H1 (cell line): ENCODE results near the gene MBTPS1. TPM values are rescaled to one million over a fixed set of nuclear protein-coding genes. Genes with fewer than 3 reads are reported as not detected.

Source experiments
- CTCF ChIA-PET: fragments of 300-600 bp; sonication (Branson Sonifier 250); formaldehyde crosslinking; loops from one replicate; lab custom pipeline; 2021; ENCODE audit not compliant: partially characterized antibody; lab: Charles Lee
- POLR2A ChIA-PET: fragments of 300-600 bp; sonication (Branson Sonifier 250); formaldehyde crosslinking; loops from one replicate; lab custom pipeline; 2021; ENCODE audit warnings: inconsistent platforms; ENCODE audit not compliant: partially characterized antibody; lab: Charles Lee
- DNase-seq, 2 experiments: peaks; one replicate each; pipeline versions ENCODE4 v3.0.0 to v3.0.0-alpha.2; 2010 to 2022; ENCODE audit warnings: low spot score in 2 of 2, low read depth in 1 of 2, mixed read lengths in 1 of 2
- FAIRE-seq: peaks from 2 replicates; lab custom pipeline; 2011; peaks lifted over from hg19 to GRCh38; lab: Jason Lieb, UNC
- H2AFZ ChIP-seq: 2 replicates; pipeline ENCODE4 v1.8.1; 2012; ENCODE audit warnings: low read length, inconsistent platforms
- H2AK5ac ChIP-seq: 2 replicates; pipeline ENCODE4 v1.6.1; 2013; ENCODE audit warnings: low read depth, low read length
- H2BK120ac ChIP-seq: replicated peaks from 2 replicates; pipeline ENCODE3; 2013; ENCODE audit warnings: low read depth, low read length, inconsistent platforms
- H2BK12ac ChIP-seq: 2 replicates; pipeline ENCODE4 v1.6.1; 2013; ENCODE audit warnings: low read depth, low read length
- H2BK15ac ChIP-seq: 2 replicates; pipeline ENCODE4 v1.6.1; 2013; ENCODE audit warnings: low read length
- H2BK20ac ChIP-seq: 2 replicates; pipeline ENCODE4 v1.6.1; 2013; ENCODE audit warnings: low read length
- H2BK5ac ChIP-seq: 2 replicates; pipeline ENCODE4 v1.6.1; 2013; ENCODE audit warnings: low read depth, low read length
- H3K14ac ChIP-seq: 2 replicates; pipeline ENCODE4 v1.6.1; 2013; ENCODE audit warnings: inconsistent platforms; ENCODE audit not compliant: insufficient read length
- H3K18ac ChIP-seq: 2 replicates; pipeline ENCODE4 v1.6.1; 2013; ENCODE audit warnings: low read length; ENCODE audit errors: extremely low read depth
- H3K23ac ChIP-seq: 2 replicates; pipeline ENCODE4 v1.6.1; 2013; ENCODE audit warnings: inconsistent platforms; ENCODE audit not compliant: insufficient read length
- H3K23me2 ChIP-seq: 2 replicates; pipeline ENCODE4 v1.6.1; 2013; ENCODE audit warnings: low read depth, low read length
- H3K27ac ChIP-seq: 2 replicates; pipeline ENCODE4 v1.6.1; 2011; ENCODE audit warnings: low read depth, low read length, inconsistent platforms
- H3K27me3 ChIP-seq, 4 experiments: replicated peaks in 1 of 4; 1 replicate in 1 of 4; 2 replicates in 3 of 4; pipeline versions ENCODE4 v1.6.1 to v1.8.1; 2011 to 2013; ENCODE audit warnings: low read length in 3 of 4, mild to moderate bottlenecking in 3 of 4, inconsistent platforms in 2 of 4, mixed read lengths in 2 of 4, moderate library complexity in 1 of 4; ENCODE audit not compliant: control insufficient read depth in 3 of 4, insufficient read depth in 3 of 4; ENCODE audit errors: extremely low read depth in 1 of 4
- H3K36me3 ChIP-seq, 4 experiments: 2 replicates each; pipeline versions ENCODE4 v1.6.1 to v1.8.1; 2011 to 2013; ENCODE audit warnings: mild to moderate bottlenecking in 4 of 4, low read length in 3 of 4, moderate library complexity in 2 of 4, control low read depth in 1 of 4, inconsistent platforms in 1 of 4; ENCODE audit not compliant: insufficient read depth in 4 of 4, control insufficient read depth in 2 of 4
- H3K4ac ChIP-seq: replicated peaks from 2 replicates; pipeline ENCODE3; 2013; ENCODE audit warnings: low read length, low read depth, mixed read lengths, inconsistent platforms; ENCODE audit not compliant: insufficient read length
- H3K4me1 ChIP-seq, 4 experiments: replicated peaks in 1 of 4; 1 replicate in 1 of 4; 2 replicates in 3 of 4; pipeline versions ENCODE4 v1.6.1 to v1.8.1; 2011 to 2013; ENCODE audit warnings: low read length in 3 of 4, inconsistent platforms in 2 of 4, mixed read lengths in 1 of 4; ENCODE audit not compliant: insufficient read depth in 4 of 4, control insufficient read depth in 3 of 4
- H3K4me2 ChIP-seq, 2 experiments: 2 replicates each; pipeline versions ENCODE4 v1.6.1 to v1.8.1; 2011 to 2013; ENCODE audit warnings: low read depth in 2 of 2, low read length in 2 of 2, control low read depth in 1 of 2, inconsistent platforms in 1 of 2, mild to moderate bottlenecking in 1 of 2; ENCODE audit not compliant: insufficient read depth in 1 of 2
- H3K4me3 ChIP-seq, 4 experiments: fragments of 200-600, 300-600 bp in 1 of 4; sonication (generic), shearing (Covaris generic), sonication (Bioruptor Twin) in 1 of 4; 2 replicates each; pipeline versions ENCODE4 v1.5.1 to v1.8.1; 2011 to 2016; ENCODE audit warnings: low read length in 4 of 4, low read depth in 3 of 4, control low read depth in 2 of 4, inconsistent platforms in 2 of 4, mild to moderate bottlenecking in 2 of 4, mixed read lengths in 1 of 4, moderate library complexity in 1 of 4; ENCODE audit not compliant: insufficient read depth in 2 of 4; ENCODE audit errors: extremely low read depth in 1 of 4
- H3K56ac ChIP-seq: replicated peaks from 2 replicates; pipeline ENCODE3; 2013; ENCODE audit warnings: low read depth, mild to moderate bottlenecking, mixed read lengths, low read length, inconsistent platforms; ENCODE audit not compliant: insufficient read length
- H3K79me1 ChIP-seq: 2 replicates; pipeline ENCODE4 v1.6.1; 2013; ENCODE audit warnings: low read depth, low read length, control low read depth
- H3K79me2 ChIP-seq, 2 experiments: 2 replicates each; pipeline versions ENCODE4 v1.6.1 to v1.8.1; 2012 to 2013; ENCODE audit warnings: low read length in 2 of 2, mild to moderate bottlenecking in 2 of 2, inconsistent platforms in 1 of 2; ENCODE audit not compliant: insufficient read depth in 2 of 2, control insufficient read depth in 1 of 2
- H3K9ac ChIP-seq, 4 experiments: replicated peaks in 1 of 4; 1 replicate in 1 of 4; 2 replicates in 3 of 4; pipeline versions ENCODE4 v1.6.1 to v1.8.1; 2011 to 2013; ENCODE audit warnings: low read depth in 3 of 4, low read length in 3 of 4, control low read depth in 2 of 4, mild to moderate bottlenecking in 2 of 4, moderate library complexity in 2 of 4, inconsistent platforms in 1 of 4; ENCODE audit errors: extremely low read depth in 1 of 4
- H3K9me3 ChIP-seq, 2 experiments: 2 replicates each; pipeline versions ENCODE4 v1.6.1 to v1.8.1; 2012 to 2013; ENCODE audit warnings: mild to moderate bottlenecking in 2 of 2, moderate library complexity in 2 of 2, control low read depth in 1 of 2, inconsistent platforms in 1 of 2, low read depth in 1 of 2, low read length in 1 of 2, mixed read lengths in 1 of 2; ENCODE audit not compliant: insufficient read depth in 2 of 2
- H4K20me1 ChIP-seq, 2 experiments: replicated peaks in 1 of 2; 2 replicates each; pipeline versions ENCODE3 to v1.8.1; 2011 to 2013; ENCODE audit warnings: inconsistent platforms in 2 of 2, low read length in 2 of 2, mild to moderate bottlenecking in 1 of 2; ENCODE audit not compliant: insufficient read depth in 2 of 2, control insufficient read depth in 1 of 2
- H4K5ac ChIP-seq: 2 replicates; pipeline ENCODE4 v1.6.1; 2013; ENCODE audit warnings: low read length, low read depth, mixed read lengths, inconsistent platforms; ENCODE audit not compliant: insufficient read length
- H4K8ac ChIP-seq: 2 replicates; pipeline ENCODE4 v1.8.0; 2013; ENCODE audit warnings: mild to moderate bottlenecking, moderate library complexity, low read length, inconsistent platforms; ENCODE audit not compliant: insufficient read depth; ENCODE audit errors: extremely low read depth
- H4K91ac ChIP-seq: replicated peaks from 2 replicates; pipeline ENCODE3; 2013; ENCODE audit warnings: low read length, mixed read lengths, inconsistent platforms; ENCODE audit not compliant: insufficient read length
- FOSL1 ChIP-seq: IDR thresholded peaks from 2 replicates; pipeline ENCODE4 v1.6.1; 2011; ENCODE audit warnings: mild to moderate bottlenecking, low read depth, low read length, moderate library complexity; ENCODE audit not compliant: insufficient read depth
- KDM4A ChIP-seq: IDR thresholded peaks from one replicate; pipeline ENCODE4 v1.7.1; 2012; ENCODE audit warnings: low read depth, mild to moderate bottlenecking, moderate library complexity, low read length, inconsistent platforms; ENCODE audit not compliant: severe bottlenecking
- POLR2AphosphoS5 ChIP-seq: IDR thresholded peaks from 2 replicates; pipeline ENCODE4 v1.6.1; 2011; ENCODE audit warnings: low read depth, low read length
- WGBS, 2 experiments: shearing (Covaris generic) in 1 of 2; methylation state at CpG; one replicate each; pipeline versions ENCODE4 v1.1.6 to v1.1.7; 2013 to 2015; ENCODE audit warnings: low lambda C conversion rate in 2 of 2, mixed read lengths in 2 of 2, inconsistent platforms in 1 of 2, low coverage in 1 of 2, missing lambda C conversion rate in 1 of 2; ENCODE audit not compliant: insufficient replicate concordance in 2 of 2, insufficient coverage in 1 of 2, insufficient read length in 1 of 2; ENCODE audit errors: extremely low coverage in 1 of 2, missing lambda C conversion rate in 1 of 2; 5-methylcytosine and 5-hydroxymethylcytosine counted together
- polyA plus RNA-seq, 7 experiments: library from polyadenylated mRNA; depleted of rRNA in 3 of 7; stranded (reverse) in 5 of 7; unstranded in 2 of 7; fragments of >200 nt in 5 of 7; fragments of 200-250 nt in 2 of 7; gene quantifications; 1 replicate in 5 of 7; 2 replicates in 1 of 7; 4 replicates in 1 of 7; pipeline versions ENCODE4 v1.2.1 to v1.2.3, GENCODE V29; 2011 to 2013; ENCODE audit warnings: missing spikeins in 2 of 7, mixed read lengths in 2 of 7
- total RNA-seq: library from RNA; stranded (reverse); fragmentation: NEBNext Ultra II Directional; extraction: Animal tissue kit (Norgen Biotek cat#: 25700); gene quantifications from 2 replicates; pipeline ENCODE4 v1.2.1, GENCODE V29; 2021

Gene MBTPS1
- total and polyA plus RNA-seq, 2 of the 8 experiments (the other 6 are each of a cell fraction or from before 2014, with no cell fraction given): 30.6 to 53.3 TPM

DNA sequence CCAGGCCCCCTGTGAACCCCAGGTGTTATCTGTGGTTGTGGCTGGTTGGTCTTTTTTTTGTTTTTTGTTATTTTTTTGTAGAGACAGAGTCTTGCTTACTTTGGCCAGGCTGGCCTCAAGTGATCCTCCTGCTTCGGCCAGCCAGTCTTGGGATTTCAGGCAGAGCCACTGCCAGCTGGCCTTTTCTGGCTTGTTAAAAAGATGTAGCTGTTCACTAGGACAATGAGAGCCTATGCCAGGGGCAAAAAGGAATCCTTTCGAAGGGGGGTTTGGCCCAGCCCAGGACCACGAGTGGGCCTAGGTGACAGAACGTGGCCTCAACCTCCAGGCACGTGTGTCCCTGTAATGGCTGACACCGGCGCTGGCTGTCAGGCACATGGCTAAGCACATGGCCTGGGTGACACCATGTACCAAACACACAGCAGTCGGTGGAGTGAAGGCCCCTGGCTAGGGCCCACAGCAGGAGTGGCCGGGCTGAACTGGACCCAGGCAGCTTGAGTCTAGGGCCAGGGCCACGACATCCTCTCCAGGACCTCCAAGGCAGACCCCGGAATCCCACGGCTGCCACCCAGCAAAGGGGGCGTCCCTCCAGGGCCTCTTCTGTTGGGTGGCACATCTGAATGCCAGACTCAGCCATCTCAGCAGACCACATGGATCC is 67.2 kb downstream of the MBTPS1 start:
- H3K9me3 ChIP-seq: no peaks in the 10 kb centered on the region
- no peaks in the 10 kb centered on the region for H3K4me1 ChIP-seq
- no peak overlapping the region for H3K23ac ChIP-seq
- no peak overlapping the region for H4K5ac ChIP-seq
- H3K4me3 ChIP-seq: no peak overlapping the region
- H3K23me2 ChIP-seq: no peaks in the 10 kb centered on the region
- DNase-seq: no peak
- no peak for TF ChIP-seq FOSL1
- TF ChIP-seq POLR2AphosphoS5: no peak
- TF ChIP-seq KDM4A: no peak
- no peak overlapping the region for H2BK20ac ChIP-seq
- CTCF ChIA-PET: interaction anchor here (1.1 to 12.8 kb wide), 5 partner anchors 12 to 123 kb away, joined by 5 to 267 read pairs (median 10); partner anchors contain the start of gene OSGIN1
- no peaks in the 10 kb centered on the region for H3K27me3 ChIP-seq
- no peaks in the 10 kb centered on the region for H3K79me2 ChIP-seq
- H2AFZ ChIP-seq: no peak overlapping the region
- no peak overlapping the region for H3K4me2 ChIP-seq
- H4K8ac ChIP-seq: peak overlapping the region; percentile 15; the same call in 1 of the 2 replicates
- no peak overlapping the region for H2BK15ac ChIP-seq
- no peak overlapping the region for H3K4ac ChIP-seq
- peaks cover 2% of the 10 kb centered on the region; the same call in 1 of the 2 replicates for H3K79me1 ChIP-seq
- no peak overlapping the region for H3K14ac ChIP-seq
- H3K18ac ChIP-seq: no peak overlapping the region
- peaks cover 0 to 14% (median 6%) of the 10 kb centered on the region in 4 experiments; a peak in 3 of 8 replicates for H3K36me3 ChIP-seq
- no peak overlapping the region for H3K27ac ChIP-seq
- H3K9ac ChIP-seq: no peak overlapping the region
- no peak overlapping the region for H2BK12ac ChIP-seq
- peaks cover 0 to 3% of the 10 kb centered on the region in 2 experiments for H4K20me1 ChIP-seq
- 78% methylated on average over 13 of the region's 13 CpGs; no CpG with 5 or more reads in 1 of the 2 experiments for WGBS, 2 experiments
- no peak overlapping the region for H3K56ac ChIP-seq
- no peak overlapping the region for H2BK5ac ChIP-seq
- H2BK120ac ChIP-seq: no peak overlapping the region
- H2AK5ac ChIP-seq: no peak overlapping the region
- no peak overlapping the region for H4K91ac ChIP-seq
- FAIRE-seq: no peak
- POLR2A ChIA-PET: no interaction called here
